Activated CD4-positive, alpha-beta T cell treated with anti-CD3 and anti-CD28 coated beads for 24 hours (primary cell): Measurements from ENCODE around the gene AOPEP.

Source experiments
- DNase-seq, 2 donors: peaks; one replicate each; pipeline ENCODE4 v3.0.0-alpha.2; 2020; ENCODE audit warnings: low read depth in 2 of 2

The AOPEP gene

DNA sequence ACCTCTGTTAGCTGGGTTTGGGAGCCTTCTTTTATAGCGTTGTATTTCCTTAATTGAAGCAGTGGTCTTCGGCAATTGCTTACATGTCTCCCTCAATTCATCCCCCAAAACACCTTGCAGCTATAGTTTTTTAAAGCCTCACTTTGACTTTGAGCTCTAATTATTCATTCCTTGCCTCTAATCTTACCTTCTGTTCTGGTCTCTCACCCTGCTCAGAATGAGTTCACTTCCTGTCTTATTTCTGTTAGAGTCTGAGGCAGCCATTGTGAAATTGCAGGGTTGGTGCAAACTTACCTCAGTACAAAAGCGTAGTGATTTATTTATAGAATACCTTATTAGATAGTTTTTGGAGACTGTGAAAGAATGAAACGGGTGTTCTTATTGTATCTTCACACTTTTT, 35.0 kb downstream of the AOPEP start:
- no peak for DNase-seq

DNA sequence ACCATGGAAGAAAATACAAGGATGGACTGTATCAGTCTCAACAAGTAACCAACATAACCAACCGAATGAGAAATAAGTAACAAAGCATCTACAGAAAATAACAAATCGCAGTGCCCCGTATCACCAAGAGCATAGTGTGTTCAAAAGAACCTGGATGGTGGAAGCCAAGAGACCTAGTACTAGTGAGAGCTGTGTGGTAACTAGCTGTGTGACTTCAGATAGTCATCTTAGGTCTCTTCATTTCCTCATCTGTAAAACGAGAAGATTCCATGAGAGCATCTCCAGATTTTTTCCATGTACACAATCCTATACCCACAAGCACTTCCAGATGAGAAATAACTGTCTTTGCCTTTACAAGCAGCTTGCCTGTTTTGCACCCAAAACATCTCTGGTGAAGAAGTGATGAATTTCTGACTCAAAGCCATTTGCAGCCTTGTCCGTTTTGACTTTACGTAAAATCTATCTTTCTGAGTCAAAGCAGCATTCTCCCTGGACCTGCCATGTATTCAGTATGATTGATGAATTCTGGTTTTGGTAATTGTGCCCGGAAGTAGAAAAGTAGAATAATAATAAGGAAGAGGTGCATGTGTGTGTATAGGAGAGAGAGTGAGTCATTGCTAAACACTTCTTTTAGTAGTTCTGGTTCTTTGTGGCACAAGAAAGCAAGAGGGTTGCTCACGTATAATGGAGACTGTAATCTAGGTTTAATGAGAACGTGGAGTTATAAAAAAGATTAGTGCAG, 41.0 kb downstream of the AOPEP start:
- DNase-seq = no peak

DNA sequence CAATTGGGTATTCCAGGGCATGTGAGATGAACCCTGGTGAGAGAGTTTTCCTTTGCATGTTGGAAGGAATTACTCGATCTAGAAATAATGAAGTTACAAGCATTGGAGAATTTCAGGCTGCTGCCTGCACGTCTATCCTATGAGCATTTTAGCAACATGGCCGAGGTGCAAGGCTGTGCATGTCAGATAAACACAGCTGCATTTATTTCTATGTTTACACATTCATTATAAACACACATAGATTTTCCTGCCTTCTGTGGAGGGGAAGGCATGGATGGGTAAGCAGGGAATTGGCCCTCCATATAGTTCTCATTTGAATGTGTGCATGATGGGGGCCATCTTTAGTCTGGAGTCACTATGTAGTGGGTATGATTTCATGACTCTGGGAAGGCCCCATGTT, 42.3 kb downstream of the AOPEP start:
- no peak for DNase-seq

DNA sequence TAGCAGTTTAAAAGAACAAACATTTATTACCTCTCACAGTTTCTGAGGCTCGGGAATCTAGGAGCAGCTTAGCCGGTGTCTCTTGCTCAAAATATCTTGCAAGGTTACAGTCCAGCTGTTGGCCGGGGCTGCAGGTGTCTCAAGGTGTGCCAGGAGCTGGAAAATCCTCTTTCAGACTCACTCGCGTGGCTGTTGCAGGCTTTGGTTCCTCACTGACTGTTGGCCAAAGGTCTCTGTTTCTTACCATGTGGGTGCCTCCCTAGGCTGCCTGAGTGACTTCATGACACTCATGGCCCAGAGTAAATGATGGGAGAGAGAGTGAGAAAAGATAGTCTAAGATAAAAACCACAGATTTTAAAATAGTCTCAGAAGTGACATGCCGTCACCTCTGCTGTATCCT, 43.8 kb downstream of the AOPEP start:
- no peak for DNase-seq

DNA sequence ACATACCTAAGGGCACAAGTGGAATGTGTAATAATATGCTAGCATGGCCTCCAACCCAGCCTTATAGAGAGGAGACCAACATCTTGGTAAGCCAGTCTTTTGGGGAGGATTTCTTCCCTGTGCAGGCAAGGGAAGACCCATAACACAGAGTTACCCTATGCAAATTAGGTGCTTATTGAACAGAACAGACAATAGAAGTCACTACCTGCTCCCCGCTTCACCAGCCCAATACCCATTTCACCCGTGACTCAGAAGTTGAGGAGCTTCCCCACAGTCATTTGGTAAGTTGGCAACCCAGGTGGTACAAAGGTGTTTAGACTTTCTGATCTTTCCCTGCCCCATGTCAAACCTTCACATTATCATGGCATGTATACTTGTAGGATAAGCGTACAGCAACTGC, 44.6 kb downstream of the AOPEP start:
- DNase-seq = no peak

DNA sequence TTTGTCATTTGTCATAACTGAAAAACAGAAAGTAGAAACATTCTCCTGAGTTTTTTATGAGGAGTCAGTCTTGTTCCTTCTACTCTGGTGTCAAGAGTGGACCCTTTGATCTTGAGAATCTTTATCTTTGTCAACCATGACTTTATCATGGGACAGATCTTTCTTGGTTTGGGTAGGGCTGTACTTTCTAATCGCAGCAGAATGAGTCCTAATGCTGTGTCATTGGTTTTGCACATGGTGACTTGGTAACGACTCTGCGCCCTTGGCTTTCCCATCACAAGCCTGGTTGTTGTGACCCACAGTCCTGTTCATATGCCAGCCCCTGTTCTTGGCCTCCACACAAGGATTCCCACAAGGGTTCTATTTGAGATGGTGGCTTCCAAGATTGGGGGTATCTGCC, 45.6 kb downstream of the AOPEP start:
- DNase-seq = no peak

DNA sequence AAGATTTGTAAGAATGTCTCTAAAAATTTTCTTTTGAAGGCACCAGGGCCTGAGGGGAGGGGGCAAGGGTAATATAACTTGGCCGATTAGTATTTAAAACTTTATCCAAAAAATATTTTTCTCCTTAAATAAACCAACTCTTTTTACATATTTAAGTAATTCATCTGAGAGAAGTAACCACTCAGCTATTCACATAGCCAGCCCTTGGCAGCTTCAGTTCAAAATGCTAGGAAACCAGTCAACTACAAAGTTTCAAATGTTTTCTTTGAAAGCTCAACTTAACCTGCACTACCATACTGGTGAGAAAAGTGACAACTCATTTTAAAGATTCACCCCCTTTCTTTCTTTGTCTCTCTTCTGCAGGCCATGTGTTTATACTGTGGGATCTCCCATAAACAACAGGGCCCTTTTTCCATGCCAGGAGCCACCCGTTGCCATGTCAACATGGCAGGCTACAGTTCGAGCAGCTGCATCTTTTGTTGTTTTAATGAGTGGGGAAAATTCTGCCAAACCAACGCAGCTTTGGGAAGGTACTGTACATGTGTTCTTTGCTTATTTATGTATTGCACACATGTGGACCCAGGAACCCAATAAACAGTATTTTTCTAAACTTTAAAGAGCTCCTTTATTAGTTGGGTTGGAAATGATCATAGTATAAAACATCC, 46.3 kb downstream of the AOPEP start:
- DNase-seq = no peak

DNA sequence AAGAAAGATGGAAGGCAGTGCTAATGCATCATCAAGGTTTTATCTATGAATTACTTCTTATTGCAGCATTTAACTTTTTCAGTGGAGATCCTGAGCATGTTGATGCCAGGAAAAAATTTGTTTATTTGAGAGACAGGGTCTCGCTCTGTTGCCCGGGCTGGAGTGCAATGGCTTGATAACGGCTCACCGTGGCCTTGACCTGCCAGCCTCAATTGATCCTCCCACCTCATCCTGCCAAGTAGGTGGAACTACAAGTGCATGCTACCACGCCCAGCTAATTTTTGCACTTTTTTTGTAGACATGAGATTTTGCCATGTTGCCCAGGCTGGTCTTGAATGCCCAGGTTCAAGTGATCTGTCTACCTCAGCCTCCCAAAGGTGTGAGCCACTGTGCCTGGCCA, 47.2 kb downstream of the AOPEP start:
- no peak for DNase-seq

DNA sequence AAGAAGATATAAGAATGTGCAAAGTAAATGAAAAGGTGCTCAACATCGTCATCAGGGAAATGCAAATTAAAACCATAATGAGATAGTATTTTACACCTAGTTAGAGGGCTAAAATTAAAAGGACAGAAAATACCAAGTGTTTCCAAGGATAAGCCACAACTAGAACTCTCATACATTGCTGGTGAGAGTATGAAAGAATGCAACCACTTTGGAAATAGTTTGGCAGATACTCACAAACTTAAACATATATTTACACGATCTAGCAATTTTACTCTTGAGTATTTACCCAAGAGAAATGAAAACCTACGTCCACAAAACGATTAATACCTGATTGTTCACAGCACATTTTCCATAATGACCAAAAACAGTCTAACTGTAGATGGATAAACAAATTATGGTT, 51.5 kb downstream of the AOPEP start:
- DNase-seq = no peak

DNA sequence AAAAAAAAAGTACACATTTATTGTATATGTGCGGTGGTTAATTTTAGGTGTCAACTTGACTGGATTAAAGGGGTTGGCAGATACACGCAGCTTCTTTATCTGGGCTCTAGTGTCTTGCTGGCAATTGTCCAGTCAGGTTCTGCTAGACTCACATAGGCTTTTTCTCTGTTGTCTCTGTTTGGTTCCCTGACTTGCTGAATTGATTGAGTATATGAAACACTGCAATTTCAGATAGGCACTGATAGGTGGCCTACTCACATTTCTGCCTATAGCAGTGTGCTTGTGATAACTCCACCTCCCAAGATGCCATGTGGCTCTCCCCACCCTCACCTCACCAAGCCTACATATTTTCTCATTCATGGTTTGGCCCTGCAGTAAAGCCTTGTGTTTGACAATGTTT, 52.5 kb downstream of the AOPEP start:
- no peak for DNase-seq

DNA sequence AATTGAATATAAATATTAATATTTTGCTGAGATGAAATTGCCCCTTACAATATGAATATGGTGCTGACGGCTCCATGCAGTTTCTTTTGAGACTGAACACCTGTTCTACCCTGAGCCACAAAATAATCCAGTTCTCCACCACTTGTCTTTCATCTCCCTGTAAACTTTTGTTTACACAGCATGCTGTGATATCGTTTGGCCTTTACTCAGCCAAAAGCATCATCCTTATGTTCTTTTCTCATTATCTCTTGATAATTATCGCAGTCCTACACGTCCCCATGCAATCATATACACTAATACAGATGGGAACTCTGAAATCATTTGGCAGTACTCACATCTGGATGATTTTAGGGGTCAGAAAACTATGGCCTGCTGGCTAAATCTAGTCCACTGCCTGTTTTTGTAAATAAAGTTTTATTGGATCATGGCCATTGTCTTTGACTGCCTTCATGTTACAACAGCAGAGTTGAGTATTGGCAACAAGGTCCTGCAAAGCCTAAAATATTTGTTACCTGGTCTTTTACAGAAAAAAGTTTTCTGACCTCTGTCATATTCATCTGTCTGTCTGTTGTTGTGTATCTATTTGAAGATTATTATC, 53.3 kb downstream of the AOPEP start:
- DNase-seq = no peak

DNA sequence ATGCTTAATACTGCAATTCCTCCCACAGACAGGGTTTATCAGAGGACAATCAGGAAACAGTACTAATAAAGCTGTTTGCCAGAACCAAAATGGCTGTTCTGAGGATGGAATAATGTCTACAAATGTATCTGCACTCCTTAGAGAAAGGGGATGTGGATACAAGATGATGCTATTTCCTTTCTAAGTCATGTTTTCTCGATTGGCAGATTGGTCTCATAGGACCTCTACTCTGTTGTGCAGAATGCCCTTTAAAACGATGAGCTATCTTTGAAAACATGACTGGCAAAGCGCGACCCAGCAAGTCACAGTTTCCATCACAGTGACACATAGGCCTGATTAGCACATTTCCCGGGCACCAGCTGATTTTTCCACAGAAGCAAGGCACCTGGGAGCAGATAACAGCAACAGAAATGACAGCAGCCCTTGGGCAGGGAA, 54.0 kb downstream of the AOPEP start:
- peak in 1 of 2 donors; percentile 5 for DNase-seq

DNA sequence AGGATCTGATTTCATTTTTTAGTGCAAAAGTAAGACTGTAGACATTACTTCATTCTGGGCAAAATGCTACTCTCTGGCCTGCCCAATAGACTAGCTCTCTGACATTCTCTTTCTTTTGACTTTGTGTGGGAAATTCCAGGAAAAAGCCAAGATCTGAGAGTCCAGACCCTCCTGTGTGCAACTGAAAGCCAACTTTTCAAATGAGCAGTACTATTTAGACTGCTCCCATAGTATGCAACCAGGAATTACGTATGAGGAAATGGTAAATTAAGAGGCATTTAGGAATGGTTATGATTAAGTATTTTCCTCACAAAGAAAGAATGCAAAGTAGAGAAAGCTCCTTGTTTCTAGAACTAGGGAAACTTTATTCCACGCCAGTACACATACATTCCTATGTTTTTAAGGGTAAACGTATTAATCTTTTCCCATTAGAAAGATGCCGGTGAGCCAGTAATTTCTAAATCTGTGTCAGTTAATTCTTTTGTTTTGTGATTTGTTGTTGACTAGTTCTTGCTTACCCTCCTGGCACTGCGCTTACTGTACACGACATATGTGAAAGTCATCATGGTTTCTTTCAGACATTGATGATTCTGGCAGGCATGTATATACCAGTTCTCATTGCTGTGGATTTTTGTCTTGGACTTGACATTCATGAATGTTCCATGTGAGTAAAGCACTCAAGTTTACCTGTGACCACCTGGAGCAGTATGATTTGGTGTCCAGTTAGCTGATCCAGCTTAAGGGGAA, 56.0 kb downstream of the AOPEP start:
- no peak for DNase-seq

DNA sequence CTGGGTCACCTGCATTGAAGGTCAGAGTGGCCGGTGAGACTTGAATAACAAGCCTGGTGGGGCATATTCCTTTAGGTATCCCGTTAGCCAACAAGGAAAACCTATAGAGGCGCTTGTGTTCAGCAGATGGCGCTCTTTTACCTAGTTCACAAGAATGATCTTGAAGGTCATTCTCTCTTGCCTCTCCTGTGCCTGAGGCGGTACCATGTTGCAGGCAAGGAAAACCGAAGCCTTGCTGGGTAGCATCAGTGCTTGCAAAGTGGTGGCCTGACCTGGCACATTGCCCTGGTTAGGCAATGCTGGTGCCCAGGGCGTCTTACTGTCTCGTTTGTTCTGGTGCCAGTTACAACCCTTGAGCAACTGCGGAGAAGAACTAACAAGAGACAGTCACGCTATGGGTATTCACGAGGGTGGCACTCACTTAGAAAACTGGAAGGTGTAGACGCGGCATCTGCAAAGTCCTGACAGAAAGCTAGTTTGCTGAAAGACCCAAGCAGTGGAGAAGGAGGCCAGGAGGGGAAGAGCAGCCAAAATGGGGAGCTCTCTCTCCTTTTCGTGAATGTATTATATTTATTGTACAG, 56.7 kb downstream of the AOPEP start:
- peak; percentile 6 to 8 for DNase-seq

DNA sequence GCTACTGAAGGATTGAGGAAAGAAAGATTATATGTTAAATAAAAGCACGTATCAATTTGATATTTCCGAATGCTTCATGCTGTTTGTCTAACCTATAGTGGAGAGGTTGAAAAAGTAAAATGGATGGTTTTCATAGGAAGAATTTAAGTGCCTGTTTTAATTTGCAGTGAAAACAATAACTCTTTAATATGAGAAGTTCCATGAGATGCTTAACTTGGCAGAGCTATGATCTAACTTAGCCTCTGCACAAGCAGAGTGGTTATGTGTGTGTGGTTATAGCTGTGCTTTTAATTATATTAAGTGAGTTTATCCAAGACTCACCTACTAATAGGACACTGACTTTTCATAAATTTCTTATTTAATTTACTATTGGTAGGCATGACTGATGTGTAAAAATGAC, 57.4 kb downstream of the AOPEP start:
- no peak for DNase-seq

DNA sequence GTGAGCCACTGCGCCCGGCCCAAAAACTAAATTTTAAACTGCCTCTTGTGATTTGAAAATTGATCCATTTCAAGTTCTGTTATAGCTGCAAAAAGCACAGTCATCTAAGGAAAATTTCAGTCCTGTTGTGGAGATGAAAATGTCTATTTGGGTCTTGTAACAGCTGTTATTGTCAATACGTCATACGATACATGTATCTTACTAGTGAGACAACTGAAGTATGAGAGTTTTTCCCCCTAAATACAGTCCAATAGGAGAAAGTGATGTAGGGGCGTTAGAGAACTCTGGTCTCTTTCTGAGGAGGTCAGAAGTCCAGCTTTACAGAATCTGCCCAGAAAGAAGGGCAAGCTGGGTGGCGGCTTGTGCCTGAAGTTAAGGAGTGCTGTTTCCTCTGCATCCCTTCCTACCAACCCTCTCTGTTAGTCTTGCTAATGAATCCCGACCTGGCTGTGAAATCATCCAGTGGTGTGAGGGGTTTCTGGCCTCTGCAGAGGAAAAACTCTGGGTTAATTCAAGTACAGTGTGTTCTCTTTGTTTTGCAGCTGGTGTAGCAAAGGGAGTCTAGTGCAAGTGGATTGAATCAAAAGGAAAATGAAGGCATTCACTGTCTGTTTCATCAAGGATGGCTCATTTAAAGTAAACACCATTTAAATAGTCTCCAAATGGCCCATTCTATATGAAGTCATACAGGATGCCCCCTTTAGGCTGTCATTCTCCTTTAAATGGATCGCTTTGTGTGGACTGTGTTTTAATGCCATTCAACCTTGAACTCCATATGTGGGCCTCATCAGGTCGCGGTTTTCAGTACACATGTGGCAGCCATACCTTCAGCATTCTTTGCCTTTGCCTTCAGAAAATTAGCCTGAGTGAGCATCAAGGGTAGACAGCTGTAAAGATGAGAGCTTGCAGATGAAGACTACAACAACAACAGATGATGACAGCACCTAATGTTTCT, 59.0 kb downstream of the AOPEP start:
- no peak for DNase-seq

DNA sequence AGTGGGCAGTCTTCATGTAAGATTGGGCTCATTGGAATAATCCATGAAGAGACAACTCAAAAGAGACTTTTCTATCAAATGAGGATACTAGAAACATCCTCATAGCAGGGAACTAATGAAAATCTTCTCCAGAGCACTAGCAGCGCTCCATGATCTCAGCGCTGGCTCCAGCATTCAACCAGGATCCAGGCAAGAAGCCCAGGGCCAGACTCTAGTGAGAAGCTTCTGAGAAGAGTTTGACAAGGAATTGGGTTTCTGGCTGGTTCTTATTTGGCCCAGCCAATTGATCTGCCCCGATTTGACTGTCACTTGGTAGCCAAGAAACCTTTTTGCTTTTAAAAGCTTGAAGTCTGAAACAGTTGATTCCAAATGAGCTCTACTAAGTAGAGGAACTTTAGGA, 60.1 kb downstream of the AOPEP start:
- DNase-seq = no peak

DNA sequence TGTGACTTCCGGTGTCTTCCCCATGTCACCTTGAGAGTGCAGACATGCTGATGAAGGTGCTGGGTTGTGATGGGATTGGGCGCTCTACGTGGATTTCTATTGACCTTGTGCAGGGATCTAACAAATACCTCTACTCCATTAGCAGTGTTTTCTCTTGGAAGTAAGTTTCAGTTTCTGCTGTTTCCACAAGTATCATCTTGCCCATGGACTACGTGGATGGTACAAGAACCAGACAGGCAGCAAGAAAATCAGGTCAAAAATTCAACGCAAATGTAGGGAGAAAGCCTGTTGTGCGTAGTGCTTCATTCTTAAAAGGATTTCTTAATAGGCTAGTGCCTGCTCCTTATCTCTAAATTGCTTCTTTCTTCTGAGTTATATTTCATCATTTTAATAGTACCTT, 60.8 kb downstream of the AOPEP start:
- DNase-seq = no peak

DNA sequence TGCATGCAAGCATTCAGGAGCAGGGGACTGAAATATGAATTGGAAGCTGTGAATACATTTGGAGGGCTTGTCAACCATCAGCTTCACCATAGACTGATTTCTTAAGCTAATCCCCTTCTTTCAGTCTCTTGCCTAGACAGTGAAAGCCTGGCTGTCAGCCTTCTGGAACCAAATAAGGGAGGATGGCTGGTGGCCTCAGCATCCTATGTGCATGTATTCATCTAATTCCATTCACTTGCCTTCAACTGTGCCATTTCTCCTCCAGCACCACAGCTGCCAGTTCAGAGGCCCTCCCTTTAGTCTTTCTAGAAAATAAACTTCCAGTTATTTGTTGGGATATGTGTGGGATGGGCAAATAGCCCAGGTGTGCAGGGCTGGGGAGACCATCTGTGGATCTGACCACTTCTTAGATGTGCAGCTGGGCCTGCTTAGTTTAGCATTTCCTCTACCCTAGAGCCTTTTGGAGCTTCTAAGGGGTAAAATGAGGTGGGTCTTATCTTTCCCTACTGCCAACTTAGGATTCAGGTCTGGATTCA, 62.1 kb downstream of the AOPEP start:
- no peak for DNase-seq

DNA sequence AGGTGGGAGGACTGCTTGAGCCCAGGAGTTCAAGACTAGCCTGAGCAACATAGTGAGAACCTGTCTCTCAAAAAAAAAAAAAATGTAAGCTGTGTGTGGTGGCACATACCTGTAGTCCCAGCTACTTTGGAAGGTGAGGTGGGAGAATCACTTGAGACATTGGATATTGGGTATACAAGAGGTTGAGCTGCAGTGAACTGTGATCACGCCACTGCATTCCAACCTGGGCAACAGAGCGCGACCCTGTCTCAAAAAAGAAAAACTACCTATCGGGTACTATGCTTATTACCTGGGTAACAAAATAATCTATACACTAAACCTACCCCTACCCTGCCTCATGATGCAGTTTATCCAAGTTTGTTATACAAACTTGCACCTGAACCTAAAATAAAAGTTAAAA, 64.9 kb downstream of the AOPEP start:
- no peak for DNase-seq

DNA sequence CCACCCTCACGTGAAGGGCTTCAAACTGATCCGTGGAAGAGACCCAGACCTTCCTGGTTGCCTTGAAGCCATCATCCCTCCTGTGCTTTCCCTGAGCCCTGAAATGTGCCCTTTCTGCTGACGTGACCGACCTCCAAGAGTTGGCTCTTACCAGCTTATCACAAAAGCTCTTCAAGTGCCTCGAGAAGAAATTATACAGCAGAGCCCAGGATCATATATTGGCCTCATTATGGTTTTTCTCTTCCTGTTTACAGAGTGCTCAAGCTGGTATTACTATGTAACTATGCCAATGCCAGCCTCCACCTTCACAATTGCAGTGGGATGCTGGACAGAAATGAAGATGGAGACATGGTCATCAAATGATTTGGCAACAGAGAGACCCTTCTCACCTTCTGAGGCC, 66.0 kb downstream of the AOPEP start:
- no peak for DNase-seq
